Karpas-422 (cell line): Measurements from ENCODE around the gene DNLZ. TPM values are rescaled to one million over a fixed set of nuclear protein-coding genes. Genes with fewer than 3 reads are reported as not detected.

ENCODE experiments used
- DNase-seq: peaks from one replicate; pipeline ENCODE4 v3.0.0-alpha.2; 2015
- H2AFZ ChIP-seq: fragments of 200-600 bp; sonication (generic); 2 replicates; pipeline ENCODE4 v1.6.1; 2014; ENCODE audit warnings: antibody characterized with exemption, low read length, mixed read lengths
- H3K27ac ChIP-seq: fragments of 200-600 bp; sonication (generic); 2 replicates; pipeline ENCODE4 v1.5.1; 2014; ENCODE audit warnings: mild to moderate bottlenecking, low read length, moderate library complexity
- H3K27me3 ChIP-seq: fragments of 200-600 bp; sonication (generic); 2 replicates; pipeline ENCODE4 v1.6.1; 2014; ENCODE audit warnings: low read length, mixed read lengths
- H3K36me3 ChIP-seq: fragments of 200-600 bp; sonication (generic); 2 replicates; pipeline ENCODE4 v1.6.1; 2014; ENCODE audit warnings: low read length, mixed read lengths; ENCODE audit not compliant: insufficient read depth
- H3K4me1 ChIP-seq: fragments of 200-600 bp; sonication (generic); 2 replicates; pipeline ENCODE4 v1.6.1; 2014; ENCODE audit warnings: mild to moderate bottlenecking, low read length, mixed read lengths
- H3K4me2 ChIP-seq: fragments of 200-600 bp; sonication (generic); 2 replicates; pipeline ENCODE4 v1.6.1; 2014; ENCODE audit warnings: low read length, low read depth, mild to moderate bottlenecking; ENCODE audit not compliant: poor library complexity, severe bottlenecking
- H3K4me3 ChIP-seq: fragments of 200-600 bp; sonication (generic); 2 replicates; pipeline ENCODE4 v1.5.1; 2014; ENCODE audit warnings: mild to moderate bottlenecking, antibody characterized with exemption, low read length, mixed read lengths
- H3K79me2 ChIP-seq: fragments of 200-600 bp; sonication (generic); 2 replicates; pipeline ENCODE4 v1.6.1; 2014; ENCODE audit warnings: mild to moderate bottlenecking, low read length, mixed read lengths
- H3K9ac ChIP-seq: fragments of 200-600 bp; sonication (generic); 2 replicates; pipeline ENCODE4 v1.6.0; 2014; ENCODE audit warnings: low read length
- H3K9me2 ChIP-seq: fragments of 200-600 bp; sonication (generic), shearing (Covaris generic); replicated peaks from 2 replicates; pipeline ENCODE4 v1.6.0; 2014; ENCODE audit warnings: mild to moderate bottlenecking, low read length, moderate library complexity; ENCODE audit not compliant: insufficient read depth
- H3K9me3 ChIP-seq: fragments of 300-700, 200-600 bp; sonication (generic); 2 replicates; pipeline ENCODE4 v1.6.1; 2014; ENCODE audit warnings: low read length, mixed read lengths
- H4K20me1 ChIP-seq: fragments of 200-600 bp; sonication (generic); 2 replicates; pipeline ENCODE4 v1.6.1; 2014; ENCODE audit warnings: mild to moderate bottlenecking, antibody characterized with exemption, low read length, low read depth; ENCODE audit not compliant: insufficient read depth
- total RNA-seq: library from RNA; depleted of rRNA; stranded (reverse); fragments of >200 nt; shearing (Covaris generic); gene quantifications from 2 replicates; pipeline ENCODE4 v1.2.3, GENCODE V29; 2014; ENCODE audit warnings: low replicate concordance

The DNLZ gene
- total RNA-seq, 1 experiment from 2014 or later, result 40.1 TPM

- DNase-seq, result no peak
- Histone ChIP-seq H3K79me2 (no peaks in the 10 kb centered on the region), H3K9me3 (no peaks in the 10 kb centered on the region), H3K4me2 (no peak overlapping the region), H3K9ac (no peak overlapping the region), H2AFZ (no peak overlapping the region), H3K27ac (no peak overlapping the region), H3K4me1 (peaks cover 34% of the 10 kb centered on the region), H3K27me3 (no peaks in the 10 kb centered on the region), H3K4me3 (no peak overlapping the region), H3K9me2 (no peaks in the 10 kb centered on the region), H4K20me1 (0 out of 2 replicates have a peak, but pooled peaks cover 10% of the 10 kb centered on the region), H3K36me3 (no peaks in the 10 kb centered on the region)
These were observed 18.8 kb downstream of the DNLZ start for GRCh38 chr9:136344544-136345280.

GRCh38 chr9:136343884-136344269 lies 19.7 kb downstream of the DNLZ start:
- H4K20me1 ChIP-seq, result 0 out of 2 replicates have a peak, but pooled peaks cover 10% of the 10 kb centered on the region
- H3K4me2 ChIP-seq, result no peak overlapping the region
- no peaks in the 10 kb centered on the region for H3K9me2 ChIP-seq
- H3K9ac ChIP-seq, result no peak overlapping the region
- no peak overlapping the region for H2AFZ ChIP-seq
- H3K27ac ChIP-seq, result no peak overlapping the region
- peaks cover 42% of the 10 kb centered on the region for H3K4me1 ChIP-seq
- H3K36me3 ChIP-seq, result no peaks in the 10 kb centered on the region
- DNase-seq, result no peak
- no peaks in the 10 kb centered on the region for H3K27me3 ChIP-seq
- no peak overlapping the region for H3K4me3 ChIP-seq
- no peaks in the 10 kb centered on the region for H3K79me2 ChIP-seq
- H3K9me3 ChIP-seq, result no peaks in the 10 kb centered on the region

- Histone ChIP-seq H3K36me3 (no peaks in the 10 kb centered on the region), H3K4me2 (peak overlapping the region; percentile 50), H2AFZ (no peak overlapping the region), H4K20me1 (0 out of 2 replicates have a peak, but pooled peaks cover 10% of the 10 kb centered on the region), H3K9ac (no peak overlapping the region), H3K9me2 (no peaks in the 10 kb centered on the region), H3K27ac (no peak overlapping the region), H3K27me3 (no peaks in the 10 kb centered on the region), H3K4me1 (peaks cover 48% of the 10 kb centered on the region), H3K9me3 (no peaks in the 10 kb centered on the region), H3K79me2 (no peaks in the 10 kb centered on the region), H3K4me3 (no peak overlapping the region)
- no peak for DNase-seq
These were observed 20.2 kb downstream of the DNLZ start for GRCh38 chr9:136343121-136343883.

- Histone ChIP-seq H3K79me2 (no peaks in the 10 kb centered on the region), H4K20me1 (0 out of 2 replicates have a peak, but pooled peaks cover 10% of the 10 kb centered on the region), H3K4me2 (peak overlapping the region; percentile 50), H3K4me3 (peak overlapping the region; percentile 35; the same call in 1 of the 2 replicates), H3K9me3 (no peaks in the 10 kb centered on the region), H3K9ac (peak overlapping the region; percentile 60), H3K4me1 (peaks cover 56% of the 10 kb centered on the region), H3K36me3 (no peaks in the 10 kb centered on the region), H2AFZ (no peak overlapping the region), H3K27me3 (no peaks in the 10 kb centered on the region), H3K9me2 (no peaks in the 10 kb centered on the region), H3K27ac (peak overlapping the region; percentile 71)
- DNase-seq, result peak; percentile 95
These were observed 21.1 kb downstream of the DNLZ start for GRCh38 chr9:136342181-136343120.

DNA sequence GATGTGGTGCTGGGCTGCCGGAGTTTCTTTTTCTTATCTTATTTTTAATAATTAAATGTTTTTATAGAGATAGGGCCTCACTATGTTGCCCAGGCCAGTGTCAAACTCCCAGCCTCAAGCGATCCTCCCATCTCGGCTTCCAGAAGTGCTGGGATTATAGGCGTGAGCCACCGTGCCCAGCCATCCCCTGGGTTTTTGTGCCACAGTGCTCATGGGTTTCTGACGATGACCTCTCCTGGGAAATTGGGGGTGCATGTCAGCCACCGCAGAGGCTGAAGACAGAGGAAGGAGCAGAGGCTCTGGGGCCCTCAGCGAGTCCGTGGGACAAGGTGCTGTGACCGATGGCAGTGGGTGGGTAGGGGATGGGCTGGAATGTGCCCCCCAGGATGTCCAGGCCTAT lies 21.8 kb downstream of the DNLZ start:
- Histone ChIP-seq H3K79me2 (no peaks in the 10 kb centered on the region), H2AFZ (no peak overlapping the region), H3K4me3 (peak overlapping the region; percentile 35; the same call in 1 of the 2 replicates), H3K9me3 (no peaks in the 10 kb centered on the region), H3K4me2 (peak overlapping the region; percentile 50), H3K27ac (peak overlapping the region; percentile 71), H4K20me1 (0 out of 2 replicates have a peak, but pooled peaks cover 10% of the 10 kb centered on the region), H3K27me3 (no peaks in the 10 kb centered on the region), H3K36me3 (no peaks in the 10 kb centered on the region), H3K4me1 (peaks cover 59% of the 10 kb centered on the region), H3K9ac (peak overlapping the region; percentile 60), H3K9me2 (no peaks in the 10 kb centered on the region)
- peak; percentile 74 for DNase-seq

- no peaks in the 10 kb centered on the region for H3K79me2 ChIP-seq
- H3K4me1 ChIP-seq, result peaks cover 59% of the 10 kb centered on the region
- H3K9me3 ChIP-seq, result no peaks in the 10 kb centered on the region
- H3K27ac ChIP-seq, result peak overlapping the region; percentile 71
- H3K9me2 ChIP-seq, result no peaks in the 10 kb centered on the region
- DNase-seq, result no peak
- H3K4me3 ChIP-seq, result no peak overlapping the region
- peak overlapping the region; percentile 60 for H3K9ac ChIP-seq
- H2AFZ ChIP-seq, result no peak overlapping the region
- H3K4me2 ChIP-seq, result peak overlapping the region; percentile 50
- H3K27me3 ChIP-seq, result no peaks in the 10 kb centered on the region
- no peaks in the 10 kb centered on the region for H3K36me3 ChIP-seq
- 0 out of 2 replicates have a peak, but pooled peaks cover 10% of the 10 kb centered on the region for H4K20me1 ChIP-seq
These were observed 22.4 kb downstream of the DNLZ start for GRCh38 chr9:136341042-136341655.

- Histone ChIP-seq H3K27me3 (no peaks in the 10 kb centered on the region), H3K4me3 (no peak overlapping the region), H3K4me1 (peaks cover 62% of the 10 kb centered on the region), H4K20me1 (0 out of 2 replicates have a peak, but pooled peaks cover 10% of the 10 kb centered on the region), H3K27ac (no peak overlapping the region), H3K9me2 (no peaks in the 10 kb centered on the region), H3K9ac (no peak overlapping the region), H3K4me2 (no peak overlapping the region), H2AFZ (no peak overlapping the region), H3K36me3 (no peaks in the 10 kb centered on the region), H3K79me2 (no peaks in the 10 kb centered on the region), H3K9me3 (no peaks in the 10 kb centered on the region)
- no peak for DNase-seq
These were observed 23.0 kb downstream of the DNLZ start for GRCh38 chr9:136340356-136341041.
